Neural cell (in vitro differentiated cells): ENCODE measurements around the gene CD83. TPM values are rescaled to one million over a fixed set of nuclear protein-coding genes. Genes with fewer than 3 reads are reported as not detected.

ENCODE experiments used
- H2AFZ ChIP-seq: fragments of 200-600, 300-800 bp; sonication (generic), shearing (Covaris generic); 2 replicates; pipeline ENCODE4 v1.6.0; 2014; ENCODE audit warnings: low read depth, mild to moderate bottlenecking, antibody characterized with exemption, low read length, moderate library complexity
- H3F3A ChIP-seq: fragments of 200-600 bp; shearing (Covaris generic); 2 replicates; pipeline ENCODE4 v1.6.1; 2016; ENCODE audit warnings: mild to moderate bottlenecking, moderate library complexity, mixed read lengths, antibody characterized with exemption, low read length; ENCODE audit not compliant: insufficient read depth, poor library complexity, severe bottlenecking
- H3K27ac ChIP-seq: fragments of 200-600, 300-800 bp; sonication (generic), shearing (Covaris generic); 2 replicates; pipeline ENCODE4 v1.5.1; 2014; ENCODE audit warnings: mild to moderate bottlenecking, low read length, moderate library complexity
- H3K27me3 ChIP-seq: fragments of 300-800, 200-600 bp; sonication (generic), shearing (Covaris generic); 2 replicates; pipeline ENCODE4 v1.6.0; 2014; ENCODE audit warnings: mild to moderate bottlenecking, low read depth, low read length, moderate library complexity; ENCODE audit not compliant: insufficient read depth
- H3K36me3 ChIP-seq: fragments of 300-800, 200-600 bp; sonication (generic), shearing (Covaris generic); 2 replicates; pipeline ENCODE4 v1.5.1; 2014; ENCODE audit warnings: mild to moderate bottlenecking, antibody characterized with exemption, low read length, moderate library complexity; ENCODE audit not compliant: insufficient read depth
- H3K4me2 ChIP-seq: fragments of 300-800, 200-600 bp; sonication (generic), shearing (Covaris generic); 2 replicates; pipeline ENCODE4 v1.6.0; 2014; ENCODE audit warnings: mild to moderate bottlenecking, low read length
- H3K4me3 ChIP-seq: fragments of 300-800, 200-600 bp; sonication (generic), shearing (Covaris generic); 2 replicates; pipeline ENCODE4 v1.5.1; 2014; ENCODE audit warnings: mild to moderate bottlenecking, low read length, moderate library complexity
- H3K79me2 ChIP-seq: fragments of 200-600 bp; shearing (Covaris generic); replicated peaks from 2 replicates; pipeline ENCODE4 v1.6.0; 2014; ENCODE audit warnings: mild to moderate bottlenecking, low read length, moderate library complexity; ENCODE audit not compliant: insufficient read depth
- H3K9ac ChIP-seq: fragments of 300-800, 200-600 bp; sonication (generic), shearing (Covaris generic); 2 replicates; pipeline ENCODE4 v1.6.1; 2016; ENCODE audit warnings: mild to moderate bottlenecking, low read length, mixed read lengths
- H3K9me2 ChIP-seq: fragments of 200-600 bp; shearing (Covaris generic); 2 replicates; pipeline ENCODE4 v1.6.1; 2016; ENCODE audit warnings: mild to moderate bottlenecking, low read length, mixed read lengths; ENCODE audit not compliant: insufficient read depth
- H3K9me3 ChIP-seq: fragments of 200-600, 300-800 bp; sonication (generic), shearing (Covaris generic); 2 replicates; pipeline ENCODE4 v1.6.1; 2016; ENCODE audit warnings: mild to moderate bottlenecking, mixed run types, low read length, moderate library complexity, mixed read lengths
- H4K20me1 ChIP-seq: fragments of 200-600 bp; shearing (Covaris generic); 2 replicates; pipeline ENCODE4 v1.6.1; 2016; ENCODE audit warnings: mild to moderate bottlenecking, mixed run types; ENCODE audit not compliant: insufficient read depth
- CTCF ChIP-seq: fragments of 450-650 bp; IDR thresholded peaks from 2 replicates; pipeline ENCODE4 v1.5.1; 2014; ENCODE audit warnings: antibody characterized with exemption, mild to moderate bottlenecking, moderate library complexity; ENCODE audit not compliant: poor library complexity, severe bottlenecking
- EP300 ChIP-seq: fragments of 450-650 bp; conservative IDR thresholded peaks from 2 replicates; pipeline ENCODE4 v1.6.1; 2014; ENCODE audit warnings: antibody characterized with exemption, mild to moderate bottlenecking, moderate library complexity; ENCODE audit not compliant: poor library complexity, severe bottlenecking
- EZH2 ChIP-seq: fragments of 200-600, 300-800 bp; shearing (Covaris generic), sonication (generic); IDR thresholded peaks from 2 replicates; pipeline ENCODE4 v1.6.1; 2014; ENCODE audit warnings: antibody characterized with exemption, low read length, borderline replicate concordance, mild to moderate bottlenecking; ENCODE audit not compliant: insufficient read depth, poor library complexity, severe bottlenecking
- MXI1 ChIP-seq: fragments of 450-650 bp; conservative IDR thresholded peaks from 2 replicates; pipeline ENCODE4 v1.6.1; 2014; ENCODE audit warnings: antibody characterized with exemption, mild to moderate bottlenecking; ENCODE audit not compliant: poor library complexity, severe bottlenecking
- POLR2AphosphoS5 ChIP-seq: IDR thresholded peaks from 2 replicates; pipeline ENCODE4 v1.6.1; 2012
- RAD21 ChIP-seq: fragments of 450-650 bp; conservative IDR thresholded peaks from 2 replicates; pipeline ENCODE4 v1.6.1; 2014; ENCODE audit warnings: antibody characterized with exemption, mild to moderate bottlenecking, moderate library complexity
- REST ChIP-seq: IDR thresholded peaks from 2 replicates; pipeline ENCODE4 v1.6.1; 2012; ENCODE audit warnings: borderline replicate concordance
- SMC3 ChIP-seq: fragments of 450-650 bp; conservative IDR thresholded peaks from 2 replicates; pipeline ENCODE4 v1.6.1; 2014; ENCODE audit warnings: antibody characterized with exemption, mild to moderate bottlenecking, moderate library complexity; ENCODE audit not compliant: poor library complexity
- TAF1 ChIP-seq: IDR thresholded peaks from 2 replicates; pipeline ENCODE4 v1.6.1; 2012; ENCODE audit warnings: low read depth
- polyA plus RNA-seq: library from polyadenylated mRNA; depleted of rRNA; stranded (reverse); fragments of >200 nt; gene quantifications from 2 replicates; pipeline ENCODE4 v1.2.3, GENCODE V29; 2014

Gene CD83
- polyA plus RNA-seq, 1 donor from 2014 or later = 17.0 TPM

GRCh38 chr6:14147891-14148290 lies 30.3 kb downstream of the CD83 start:
- no peak overlapping the region for H3K9ac ChIP-seq
- no peak overlapping the region for H3K4me2 ChIP-seq
- no peaks in the 10 kb centered on the region for H3K79me2 ChIP-seq
- no peaks in the 10 kb centered on the region for H3K9me2 ChIP-seq
- no peak overlapping the region for H2AFZ ChIP-seq
- H3K27me3 ChIP-seq = no peaks in the 10 kb centered on the region
- no peak overlapping the region for H3K27ac ChIP-seq
- H3K9me3 ChIP-seq = no peaks in the 10 kb centered on the region
- H3F3A ChIP-seq = no peaks in the 10 kb centered on the region
- H3K4me3 ChIP-seq = no peak overlapping the region
- TF ChIP-seq POLR2AphosphoS5 (no peak), REST (no peak), SMC3 (no peak), RAD21 (no peak), EP300 (no peak), TAF1 (no peak), EZH2 (no peak), MXI1 (no peak), CTCF (no peak)
- no peaks in the 10 kb centered on the region for H4K20me1 ChIP-seq
- no peaks in the 10 kb centered on the region for H3K36me3 ChIP-seq

GRCh38 chr6:14148471-14148870 lies 30.9 kb downstream of the CD83 start:
- H3F3A ChIP-seq = no peaks in the 10 kb centered on the region
- H3K4me3 ChIP-seq = no peak overlapping the region
- TF ChIP-seq RAD21 (no peak), REST (no peak), CTCF (no peak), EZH2 (no peak), SMC3 (no peak), POLR2AphosphoS5 (no peak), EP300 (no peak), TAF1 (no peak), MXI1 (no peak)
- H3K4me2 ChIP-seq = no peak overlapping the region
- H2AFZ ChIP-seq = no peak overlapping the region
- H3K9me2 ChIP-seq = no peaks in the 10 kb centered on the region
- no peak overlapping the region for H3K9ac ChIP-seq
- no peaks in the 10 kb centered on the region for H3K9me3 ChIP-seq
- H3K79me2 ChIP-seq = no peaks in the 10 kb centered on the region
- H3K36me3 ChIP-seq = no peaks in the 10 kb centered on the region
- H3K27ac ChIP-seq = no peak overlapping the region
- H3K27me3 ChIP-seq = no peaks in the 10 kb centered on the region
- H4K20me1 ChIP-seq = no peaks in the 10 kb centered on the region
